Nephron progenitor cell (in vitro differentiated cells): ENCODE results near the gene ERC2.

ENCODE experiments used
- DNase-seq: peaks from one replicate; pipeline ENCODE4 v3.0.0; 2021
- H3K27ac Mint-ChIP-seq: 2 replicates; pipeline ENCODE4 v1.8.0; 2021; ENCODE audit warnings: mild to moderate bottlenecking, moderate library complexity, mixed read lengths
- H3K27me3 Mint-ChIP-seq: 2 replicates; pipeline ENCODE4 v1.8.0; 2021; ENCODE audit warnings: mild to moderate bottlenecking, low read depth, mixed read lengths; ENCODE audit not compliant: poor library complexity
- H3K36me3 Mint-ChIP-seq: 2 replicates; pipeline ENCODE4 v1.8.0; 2021; ENCODE audit warnings: low read depth, mixed read lengths
- H3K4me1 Mint-ChIP-seq: 2 replicates; pipeline ENCODE4 v1.8.0; 2021; ENCODE audit warnings: mixed read lengths
- H3K4me3 Mint-ChIP-seq: 2 replicates; pipeline ENCODE4 v1.8.0; 2021; ENCODE audit warnings: mild to moderate bottlenecking, moderate library complexity, mixed read lengths
- H3K9me3 Mint-ChIP-seq: 2 replicates; pipeline ENCODE4 v1.8.0; 2021; ENCODE audit warnings: mild to moderate bottlenecking, moderate library complexity, mixed read lengths
- CTCF ChIP-seq: fragments of 200-600 bp; sonication (generic); IDR thresholded peaks from 2 replicates; pipeline ENCODE4 v1.5.0; 2021; ENCODE audit warnings: antibody characterized with exemption

ERC2 gene

GRCh38 chr3:56318891-56319290 is 149.4 kb downstream of the ERC2 start:
- no peak for DNase-seq
- Mint-ChIP-seq H3K4me1 (peaks cover 32% of the 10 kb centered on the region), H3K36me3 (no peaks in the 10 kb centered on the region), H3K4me3 (no peak overlapping the region), H3K9me3 (no peaks in the 10 kb centered on the region), H3K27ac (no peak overlapping the region), H3K27me3 (no peaks in the 10 kb centered on the region)
- no peak for TF ChIP-seq CTCF

GRCh38 chr3:56316944-56317343 is 151.3 kb downstream of the ERC2 start:
- DNase-seq = no peak
- Mint-ChIP-seq H3K4me3 (no peak overlapping the region), H3K4me1 (peaks cover 28% of the 10 kb centered on the region), H3K27ac (peak overlapping the region; percentile 20), H3K27me3 (peaks cover 3% of the 10 kb centered on the region), H3K9me3 (no peaks in the 10 kb centered on the region), H3K36me3 (no peaks in the 10 kb centered on the region)
- TF ChIP-seq CTCF = no peak

- DNase-seq = no peak
- Mint-ChIP-seq H3K4me1 (peaks cover 9% of the 10 kb centered on the region), H3K9me3 (no peaks in the 10 kb centered on the region), H3K36me3 (no peaks in the 10 kb centered on the region), H3K27me3 (peaks cover 3% of the 10 kb centered on the region), H3K4me3 (no peak overlapping the region), H3K27ac (no peak overlapping the region)
- no peak for TF ChIP-seq CTCF
These were observed 153.4 kb downstream of the ERC2 start for GRCh38 chr3:56314842-56315241.

- TF ChIP-seq CTCF = no peak
- no peak for DNase-seq
- H3K27me3 Mint-ChIP-seq = peaks cover 3% of the 10 kb centered on the region
- no peaks in the 10 kb centered on the region for H3K36me3 Mint-ChIP-seq
- no peak overlapping the region for H3K4me3 Mint-ChIP-seq
- H3K27ac Mint-ChIP-seq = no peak overlapping the region
- H3K4me1 Mint-ChIP-seq = no peaks in the 10 kb centered on the region
- H3K9me3 Mint-ChIP-seq = no peaks in the 10 kb centered on the region
These were observed 158.8 kb downstream of the ERC2 start for GRCh38 chr3:56309465-56309864.

GRCh38 chr3:56308471-56308870 is 159.8 kb downstream of the ERC2 start:
- H3K27ac Mint-ChIP-seq = no peak overlapping the region
- peaks cover 3% of the 10 kb centered on the region for H3K4me1 Mint-ChIP-seq
- DNase-seq = no peak
- H3K9me3 Mint-ChIP-seq = no peaks in the 10 kb centered on the region
- TF ChIP-seq CTCF = no peak
- H3K36me3 Mint-ChIP-seq = no peaks in the 10 kb centered on the region
- no peak overlapping the region for H3K4me3 Mint-ChIP-seq
- peaks cover 3% of the 10 kb centered on the region for H3K27me3 Mint-ChIP-seq

GRCh38 chr3:56304069-56304468 is 164.2 kb downstream of the ERC2 start:
- Mint-ChIP-seq H3K4me1 (peaks cover 7% of the 10 kb centered on the region), H3K4me3 (no peak overlapping the region), H3K9me3 (no peaks in the 10 kb centered on the region), H3K36me3 (no peaks in the 10 kb centered on the region), H3K27ac (no peak overlapping the region), H3K27me3 (no peaks in the 10 kb centered on the region)
- TF ChIP-seq CTCF = no peak
- DNase-seq = no peak
